GM21390 (cell line): Measurements from ENCODE around the gene RIPOR3.
"Not testable (repeated sequence)": the region's sequence is repeated elsewhere in the genome, so short reads cannot be mapped to it uniquely, and the experiment has no call there.

Experiments used
- ATAC-seq: cut with Tn5 transposase; IDR thresholded peaks from one replicate; pipeline ENCODE4 v1.9.1; 2021; ENCODE audit not compliant: unreplicated experiment

Gene RIPOR3

GRCh38 chr20:50724112-50724725, 32.9 kb upstream of the RIPOR3 start:
- ATAC-seq, result no peak

GRCh38 chr20:50723672-50724071, 32.3 kb upstream of the RIPOR3 start:
- ATAC-seq, result no peak

DNA sequence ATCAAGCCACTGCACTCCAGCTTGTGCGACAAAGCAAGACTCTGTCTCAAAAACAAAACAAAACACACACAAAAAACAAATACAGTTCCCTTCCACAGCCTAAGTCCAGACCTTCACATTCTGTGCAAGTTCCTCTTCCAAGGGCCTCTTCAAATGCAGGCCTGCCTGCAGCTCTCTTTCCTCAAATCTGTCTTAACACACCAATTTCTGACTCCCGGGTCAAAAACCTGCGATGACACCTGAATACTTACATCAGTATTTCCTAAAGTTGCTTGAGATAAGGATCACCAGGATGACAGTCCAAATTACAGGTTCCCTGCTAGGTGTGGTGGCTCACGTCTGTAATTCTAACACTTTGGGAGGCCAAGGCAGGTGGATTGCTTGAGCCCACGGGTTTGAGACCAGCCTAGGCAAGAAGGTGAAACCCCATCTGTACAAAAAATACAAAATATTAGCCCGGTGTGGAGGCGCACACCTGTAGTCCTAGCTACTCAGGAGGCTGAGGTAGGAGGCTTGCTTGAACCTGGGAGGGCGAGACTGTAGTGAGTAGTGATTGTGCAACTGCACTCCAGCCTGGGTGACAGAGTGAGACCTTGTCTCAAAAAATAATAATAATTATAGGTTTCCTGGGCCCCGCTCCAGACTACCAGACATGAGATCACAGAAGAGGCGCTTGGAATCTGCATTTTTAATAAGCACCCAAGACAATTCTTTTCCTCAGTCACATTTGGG, 31.2 kb upstream of the RIPOR3 start:
- no peak for ATAC-seq

- ATAC-seq, result no peak
Observed at GRCh38 chr20:50721881-50722281, 30.5 kb upstream of the RIPOR3 start.

DNA sequence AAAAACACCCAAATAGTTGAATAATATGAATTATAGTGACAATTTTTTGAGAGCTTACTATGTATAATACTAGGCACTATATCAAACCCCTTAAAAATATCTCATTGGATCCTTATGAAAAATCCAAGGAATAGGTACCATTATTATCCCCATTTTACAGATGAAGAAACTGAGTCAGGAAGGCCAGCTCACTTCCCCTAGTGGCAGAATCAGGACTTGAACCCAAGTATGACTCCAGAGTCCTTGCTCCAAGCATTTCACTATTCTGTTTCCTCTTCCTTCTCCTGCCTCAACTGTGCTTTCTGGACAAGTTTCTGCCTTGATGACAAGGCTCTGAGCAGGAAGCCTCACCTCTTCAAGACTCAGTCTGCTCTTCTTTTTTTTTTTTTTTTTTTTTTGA, 29.2 kb upstream of the RIPOR3 start:
- ATAC-seq, result no peak

GRCh38 chr20:50720026-50720425, 28.7 kb upstream of the RIPOR3 start:
- no peak for ATAC-seq

DNA sequence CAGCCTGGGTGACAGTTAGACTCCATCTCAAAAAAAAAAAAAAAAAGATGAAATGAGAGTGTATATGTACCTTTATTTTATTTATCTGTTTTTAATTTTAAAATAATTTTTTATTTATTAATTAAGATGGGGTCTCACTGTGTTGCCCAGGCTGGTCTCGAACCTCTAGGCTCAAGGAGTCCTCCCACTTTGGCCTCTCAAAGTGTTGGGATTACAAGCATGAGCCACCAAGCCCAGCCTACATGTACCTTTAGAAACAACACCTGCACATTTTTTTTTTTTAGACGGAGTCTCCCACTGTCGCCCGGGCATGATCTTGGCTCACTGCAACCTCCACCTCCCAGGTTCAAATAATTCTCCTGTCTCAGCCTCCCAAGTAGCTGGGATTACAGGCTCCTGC, 28.0 kb upstream of the RIPOR3 start:
- no peak for ATAC-seq

GRCh38 chr20:50717974-50718761, 26.8 kb upstream of the RIPOR3 start:
- ATAC-seq, result no peak

DNA sequence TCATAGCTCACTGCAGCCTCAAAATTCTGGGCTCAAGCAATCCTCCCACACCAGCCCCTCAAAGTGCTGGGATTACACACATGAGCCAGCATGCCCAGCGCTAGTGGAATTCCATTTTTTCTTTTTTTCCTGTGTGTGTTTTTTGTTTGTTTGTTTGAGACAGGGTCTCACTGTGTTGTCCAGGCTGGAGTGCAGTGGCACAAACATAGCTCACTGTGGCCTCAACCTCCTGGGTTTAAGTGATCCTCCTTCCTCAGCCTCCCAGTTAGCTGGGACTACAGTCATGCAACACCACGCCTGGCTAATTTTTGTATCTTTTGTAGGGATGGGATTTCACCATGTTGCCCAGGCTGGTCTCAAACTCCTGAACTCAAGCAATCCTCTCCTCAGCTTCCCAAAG, 26.0 kb upstream of the RIPOR3 start:
- no peak for ATAC-seq

DNA sequence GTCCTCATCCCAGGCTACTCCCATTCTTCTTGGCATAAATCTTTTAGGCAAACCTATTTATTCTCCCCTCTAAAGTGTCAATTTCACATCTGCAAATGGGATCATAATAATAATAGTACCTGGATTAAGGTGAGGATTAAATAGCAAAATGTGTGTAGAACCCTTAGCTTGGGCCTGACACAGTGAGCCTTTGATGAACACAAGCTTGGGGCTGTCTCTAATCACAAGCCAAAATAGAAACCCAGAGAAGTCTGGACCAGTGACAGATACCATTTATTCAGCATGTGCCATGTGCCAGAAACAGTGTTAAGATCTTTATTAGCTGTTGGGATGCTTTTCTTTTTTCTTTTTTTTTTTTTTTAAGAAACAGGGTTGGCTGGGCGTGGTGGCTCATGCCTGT, 25.2 kb upstream of the RIPOR3 start:
- no peak for ATAC-seq

GRCh38 chr20:50715694-50716093, 24.4 kb upstream of the RIPOR3 start:
- ATAC-seq, result no peak

GRCh38 chr20:50714426-50714825, 23.1 kb upstream of the RIPOR3 start:
- ATAC-seq, result not testable (repeated sequence)

- no peak for ATAC-seq
Observed at GRCh38 chr20:50713657-50714101, 22.3 kb upstream of the RIPOR3 start.

- ATAC-seq, result no peak
Observed at GRCh38 chr20:50712771-50713656, 21.7 kb upstream of the RIPOR3 start.

DNA sequence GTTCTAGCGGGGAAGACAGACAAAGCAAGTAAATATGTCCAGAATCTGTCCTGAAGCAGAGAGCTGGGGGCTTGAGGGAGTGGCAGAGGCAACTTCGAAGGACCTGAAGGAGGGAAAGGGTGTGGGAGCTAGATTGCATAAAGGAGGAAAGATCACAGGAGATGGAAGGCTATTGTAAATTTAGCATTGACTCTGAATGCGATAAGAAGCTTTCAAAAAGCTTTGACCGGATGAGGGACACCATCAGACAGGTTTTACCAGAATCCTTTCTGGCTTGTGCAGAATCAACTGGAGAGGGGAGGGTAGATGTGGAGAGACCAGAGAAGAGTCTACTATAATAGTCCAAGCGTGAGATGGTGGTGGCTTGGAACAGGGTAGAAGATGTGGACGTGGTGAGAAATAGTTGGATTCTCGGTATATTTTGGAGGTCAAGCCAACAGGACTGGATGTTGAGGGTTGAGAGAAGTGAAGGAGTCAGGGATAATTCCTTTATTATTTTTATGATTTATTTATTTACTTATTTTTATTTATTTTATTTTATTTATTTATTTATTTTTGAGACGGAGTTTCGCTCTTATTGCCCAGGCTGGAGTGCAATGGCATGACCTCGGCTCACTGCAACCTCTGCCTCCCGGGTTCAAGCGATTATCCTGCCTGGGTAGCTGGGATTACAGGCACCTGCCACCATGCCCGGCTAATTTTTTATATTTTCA, 19.9 kb upstream of the RIPOR3 start:
- no peak for ATAC-seq

DNA sequence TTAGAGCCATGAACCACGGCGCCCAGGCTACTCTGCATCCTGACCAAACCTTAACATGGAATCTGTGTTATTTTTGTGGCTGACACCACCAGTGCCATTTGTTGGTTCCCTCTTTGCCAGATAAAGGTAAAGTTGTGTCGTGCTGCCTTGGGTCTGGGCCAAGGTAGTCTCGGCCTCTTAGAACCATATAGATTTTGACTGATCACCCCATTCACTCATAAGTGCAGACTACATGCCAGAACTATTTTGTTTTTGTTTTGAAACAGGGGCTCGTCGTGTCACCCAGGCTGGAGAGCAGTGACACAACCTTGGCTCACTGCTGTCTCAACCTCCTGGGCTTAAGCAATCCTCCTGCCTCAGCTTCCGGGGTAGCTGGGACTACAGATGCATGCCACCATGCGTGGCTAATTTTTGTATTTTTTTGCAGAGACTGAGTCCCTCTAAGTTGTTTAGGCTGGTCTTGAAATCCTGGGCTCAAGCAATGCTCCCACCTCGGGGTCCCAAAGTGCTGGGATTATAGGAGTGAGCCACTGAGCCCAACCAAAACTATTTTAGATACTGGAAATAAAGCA, 19.2 kb upstream of the RIPOR3 start:
- no peak for ATAC-seq

DNA sequence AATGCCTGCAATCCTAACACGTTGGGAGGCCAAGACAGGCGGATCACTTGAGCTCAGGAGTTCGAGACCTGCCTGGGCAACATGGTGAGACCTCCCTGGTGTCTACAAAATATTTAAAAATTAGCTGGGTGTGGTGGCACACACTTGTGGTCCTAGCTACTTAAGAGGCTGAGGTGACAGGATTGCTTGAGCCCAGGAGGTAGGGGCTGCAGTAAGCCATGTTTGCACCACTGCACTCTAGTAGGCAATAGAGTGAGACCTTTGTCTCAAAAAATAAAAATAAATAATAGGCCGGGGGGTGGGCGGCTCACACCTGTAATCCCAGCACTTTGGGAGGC, 18.3 kb upstream of the RIPOR3 start:
- ATAC-seq, result no peak

DNA sequence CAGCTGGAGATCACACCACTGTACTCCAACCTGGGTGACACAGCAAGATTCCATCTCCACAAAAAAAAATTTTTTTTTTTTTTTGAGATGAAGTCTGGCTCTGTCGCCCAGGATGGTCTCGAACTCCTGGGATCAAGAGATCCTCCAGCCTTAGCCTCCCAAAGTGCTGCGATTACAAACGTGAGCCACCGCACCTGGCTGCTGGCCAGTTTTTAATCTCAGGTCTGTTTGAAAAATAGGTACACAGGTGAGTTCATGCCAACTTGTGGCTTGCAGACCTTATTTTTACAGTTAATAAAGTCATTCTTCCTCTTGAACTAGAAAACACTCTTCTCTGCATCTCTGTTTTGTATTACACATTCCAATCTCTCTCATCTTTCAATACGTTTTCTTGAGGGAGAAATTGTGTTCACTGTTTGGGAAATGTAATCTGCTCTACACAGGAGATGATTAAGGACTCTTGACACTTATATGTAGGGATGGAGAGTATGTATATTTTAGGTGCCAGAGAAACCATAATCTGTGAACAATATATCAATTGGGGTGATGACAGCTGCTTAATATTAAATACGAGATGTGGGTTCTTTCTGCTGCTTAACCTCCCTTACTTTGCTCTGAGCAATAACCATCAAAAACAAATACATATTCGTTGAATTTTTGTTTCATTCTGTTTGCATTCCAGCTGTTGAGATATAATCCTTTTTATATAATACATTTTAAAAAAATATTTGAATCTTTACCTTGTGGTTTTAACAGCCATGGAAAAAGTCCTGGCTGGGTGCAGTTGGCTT, 17.7 kb upstream of the RIPOR3 start:
- ATAC-seq, result no peak

DNA sequence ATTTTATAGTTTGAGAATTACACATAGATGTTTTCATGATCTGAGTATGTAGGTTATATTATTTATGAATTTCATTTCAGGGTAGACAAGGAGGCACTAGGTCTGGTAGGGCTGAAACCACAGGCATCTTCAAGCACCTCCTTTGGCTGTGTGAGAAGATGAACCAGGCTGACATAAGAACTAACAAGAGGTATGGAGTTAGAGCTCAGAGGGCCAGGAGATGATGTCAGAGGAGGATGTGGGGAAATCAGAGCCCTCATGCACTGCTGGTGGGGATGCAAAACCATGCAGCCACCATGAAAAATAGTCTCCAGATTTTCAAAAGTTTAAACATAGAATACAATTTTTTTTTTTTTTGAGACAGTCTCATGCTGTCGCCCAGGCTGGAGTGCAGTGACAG, 13.6 kb upstream of the RIPOR3 start:
- no peak for ATAC-seq
